OCI-M1 (cell line): ENCODE measurements around the gene STARD3.

Experiments used
- DNase-seq: peaks from one replicate; lab custom pipeline; 2025; lab: John Stamatoyannopoulos, UW

STARD3 gene

GRCh38 chr17:39639043-39639442, 2.1 kb downstream of the STARD3 start:
- DNase-seq, result no peak

GRCh38 chr17:39639566-39640458, 2.9 kb downstream of the STARD3 start:
- no peak for DNase-seq

GRCh38 chr17:39640591-39641031, 3.7 kb downstream of the STARD3 start:
- no peak for DNase-seq

- DNase-seq, result no peak
Observed at GRCh38 chr17:39641097-39641496, 4.2 kb downstream of the STARD3 start.

GRCh38 chr17:39641883-39642282, 4.9 kb downstream of the STARD3 start:
- DNase-seq, result no peak

GRCh38 chr17:39642291-39643074, 5.5 kb downstream of the STARD3 start:
- no peak for DNase-seq

GRCh38 chr17:39643271-39643670, 6.3 kb downstream of the STARD3 start:
- no peak for DNase-seq

GRCh38 chr17:39647256-39647655, 10.3 kb downstream of the STARD3 start:
- DNase-seq, result no peak

- no peak for DNase-seq
Observed at GRCh38 chr17:39648616-39649366, 11.8 kb downstream of the STARD3 start.

- DNase-seq, result no peak
Observed at GRCh38 chr17:39650121-39650579, 13.2 kb downstream of the STARD3 start.

- no peak for DNase-seq
Observed at GRCh38 chr17:39651923-39652586, 15.1 kb downstream of the STARD3 start.

GRCh38 chr17:39652587-39653315, 15.8 kb downstream of the STARD3 start:
- no peak for DNase-seq

- DNase-seq, result no peak
Observed at GRCh38 chr17:39653316-39653661, 16.3 kb downstream of the STARD3 start.

- DNase-seq, result peak; percentile 80
Observed at GRCh38 chr17:39653662-39654331, 16.9 kb downstream of the STARD3 start.

- no peak for DNase-seq
Observed at GRCh38 chr17:39655105-39655504, 18.2 kb downstream of the STARD3 start.

GRCh38 chr17:39658346-39658745, 21.4 kb downstream of the STARD3 start:
- DNase-seq, result no peak

GRCh38 chr17:39658760-39659159, 21.8 kb downstream of the STARD3 start:
- no peak for DNase-seq

- no peak for DNase-seq
Observed at GRCh38 chr17:39659279-39660010, 22.5 kb downstream of the STARD3 start.

- DNase-seq, result no peak
Observed at GRCh38 chr17:39660011-39660360, 23.0 kb downstream of the STARD3 start.
